Activated naive CD4-positive, alpha-beta T cell (primary cell): ENCODE results near the gene NCBP1.
A peak's percentile ranks its signal among the peaks of the same experiment; 100 is the strongest.

Source experiments
- DNase-seq, 4 experiments: peaks; one replicate each; lab custom pipeline; 2025; lab: John Stamatoyannopoulos, UW

The NCBP1 gene

GRCh38 chr9:97627624-97628023 lies 6.0 kb upstream of the NCBP1 start:
- DNase-seq, result no peak

DNA sequence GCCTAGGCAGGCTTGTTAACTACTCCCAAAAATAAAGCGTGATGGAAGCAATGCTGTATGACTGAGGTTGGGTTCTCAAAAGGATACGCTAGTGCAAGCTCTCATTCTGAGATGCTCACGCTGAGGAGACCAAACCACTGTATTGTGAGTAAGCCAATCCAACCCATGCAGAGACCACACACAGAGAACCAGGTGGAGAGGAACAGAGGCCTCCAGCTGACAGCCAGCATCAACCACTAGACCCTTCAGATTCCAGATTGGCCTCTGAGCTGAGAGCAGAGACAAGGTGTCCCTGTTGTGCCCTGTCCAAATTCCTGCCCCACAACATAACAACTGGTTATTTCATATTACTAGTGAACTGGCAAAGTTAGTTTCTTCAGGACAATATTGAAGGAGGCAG lies 5.0 kb upstream of the NCBP1 start:
- no peak for DNase-seq

GRCh38 chr9:97629156-97629555 lies 4.5 kb upstream of the NCBP1 start:
- DNase-seq, result no peak

DNA sequence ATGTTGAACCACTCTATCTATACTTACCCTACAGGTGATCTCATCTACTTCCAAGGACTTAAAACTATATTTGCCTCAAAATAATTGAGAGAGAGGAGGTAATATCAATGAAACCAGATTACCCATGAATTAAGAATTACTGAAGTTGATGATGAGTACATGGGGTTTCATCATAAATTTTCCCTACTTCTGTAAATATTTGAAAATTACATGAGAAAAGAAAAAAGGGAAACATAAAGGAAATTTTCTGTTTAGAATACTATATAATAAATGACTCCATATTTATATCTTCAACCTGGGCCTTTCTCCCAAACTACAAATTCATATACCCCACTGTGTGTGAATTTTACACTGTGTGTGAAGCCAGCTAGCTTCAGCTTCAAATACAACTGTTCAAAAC lies 3.0 kb upstream of the NCBP1 start:
- DNase-seq, result no peak

GRCh38 chr9:97632248-97632984 lies 1.2 kb upstream of the NCBP1 start:
- DNase-seq, result peak in 1 of 4 experiments; percentile 6

DNA sequence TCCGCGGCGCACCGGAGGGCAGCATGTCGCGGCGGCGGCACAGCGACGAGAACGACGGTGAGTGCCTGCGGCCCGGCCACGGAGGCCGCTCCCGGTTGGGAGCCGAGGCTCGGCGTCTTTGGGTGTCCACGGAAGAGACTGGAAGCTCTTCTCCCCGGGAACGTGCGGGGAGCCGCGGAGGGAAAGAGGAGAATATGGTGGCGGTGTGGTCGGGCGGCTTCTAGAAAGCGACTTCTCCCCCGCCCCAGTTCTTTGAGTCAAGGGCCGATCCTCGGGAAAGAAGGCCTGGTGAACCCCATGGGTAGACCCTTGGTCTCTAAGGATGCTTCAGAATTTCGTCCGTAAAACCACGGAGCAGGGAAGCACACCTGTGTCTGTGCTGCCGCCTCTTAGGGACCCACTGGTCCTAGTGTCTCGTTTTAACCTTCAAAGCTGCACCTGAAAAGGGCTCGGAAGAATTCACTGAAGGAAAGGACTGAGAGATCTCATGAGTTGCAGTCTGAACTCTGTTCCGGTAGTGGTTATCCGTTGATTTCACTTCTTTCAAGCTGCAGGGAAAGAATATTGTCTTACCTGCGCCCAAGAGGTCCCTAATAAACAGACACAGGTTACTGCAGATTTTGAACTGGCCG lies 354 bp downstream of the NCBP1 start:
- DNase-seq, result peak in 1 of 4 experiments; percentile 15

- no peak for DNase-seq
Measured at GRCh38 chr9:97635026-97635425, 1.4 kb downstream of the NCBP1 start.

- DNase-seq, result no peak
Measured at GRCh38 chr9:97636903-97637302, 3.3 kb downstream of the NCBP1 start.

DNA sequence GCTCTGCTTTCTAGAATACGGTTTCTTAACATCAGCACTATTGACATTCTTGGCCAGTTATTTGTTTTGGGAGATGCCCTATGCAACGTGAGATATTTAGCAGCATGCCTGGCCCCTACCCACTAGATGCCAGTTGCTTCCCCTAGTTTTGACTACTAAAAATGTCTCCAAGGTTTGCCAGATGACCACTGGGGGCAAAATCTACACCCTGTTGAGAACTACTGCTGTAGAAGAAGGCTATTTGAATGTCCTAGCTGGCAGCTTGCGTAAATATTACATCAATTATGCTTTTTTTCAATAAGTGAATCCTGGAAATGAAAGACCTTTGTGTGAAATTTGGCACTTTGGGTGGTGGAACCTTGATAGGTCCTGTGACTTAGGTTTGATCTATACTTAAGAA lies 5.0 kb downstream of the NCBP1 start:
- no peak for DNase-seq

DNA sequence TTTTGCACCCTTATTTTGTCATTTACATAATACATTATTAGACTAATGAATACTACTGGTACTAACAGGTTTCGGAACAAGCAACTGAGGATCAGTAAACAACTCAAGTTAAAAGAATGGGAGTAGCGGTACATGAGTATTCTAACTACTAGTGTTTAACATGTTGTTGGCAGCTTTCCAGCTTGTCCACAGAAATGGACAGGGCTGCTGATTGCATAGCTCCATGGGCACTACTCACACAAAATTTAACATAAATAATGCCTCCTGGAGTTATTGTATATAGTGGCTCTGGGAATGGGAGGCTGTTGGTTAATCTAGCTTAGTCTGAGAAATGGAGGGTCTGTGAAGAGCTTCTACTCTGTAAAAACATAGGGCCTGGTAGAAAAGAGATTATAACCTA lies 6.7 kb downstream of the NCBP1 start:
- no peak for DNase-seq

GRCh38 chr9:97645720-97646119 lies 12.1 kb downstream of the NCBP1 start:
- no peak for DNase-seq

- no peak for DNase-seq
Measured at GRCh38 chr9:97647996-97648395, 14.4 kb downstream of the NCBP1 start.

DNA sequence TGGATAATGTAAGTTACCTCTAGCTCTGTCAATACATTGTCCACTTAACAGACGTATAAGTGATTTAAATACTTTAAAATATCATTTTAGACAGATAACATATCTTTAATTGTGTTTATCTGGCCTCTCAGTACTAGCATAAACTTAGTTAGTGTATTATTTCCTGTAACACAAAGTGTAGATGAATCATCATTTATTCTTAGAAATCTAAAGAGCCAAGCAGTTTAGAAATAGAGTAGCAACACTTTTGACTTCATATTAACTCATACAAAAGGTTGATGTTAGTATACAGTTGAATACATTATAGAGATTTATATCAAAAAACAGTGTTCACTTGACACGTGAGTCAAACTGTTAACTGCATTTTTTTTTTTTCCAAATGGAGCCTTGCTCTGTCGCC lies 18.0 kb downstream of the NCBP1 start:
- DNase-seq, result no peak

GRCh38 chr9:97658707-97659106 lies 25.1 kb downstream of the NCBP1 start:
- no peak for DNase-seq

DNA sequence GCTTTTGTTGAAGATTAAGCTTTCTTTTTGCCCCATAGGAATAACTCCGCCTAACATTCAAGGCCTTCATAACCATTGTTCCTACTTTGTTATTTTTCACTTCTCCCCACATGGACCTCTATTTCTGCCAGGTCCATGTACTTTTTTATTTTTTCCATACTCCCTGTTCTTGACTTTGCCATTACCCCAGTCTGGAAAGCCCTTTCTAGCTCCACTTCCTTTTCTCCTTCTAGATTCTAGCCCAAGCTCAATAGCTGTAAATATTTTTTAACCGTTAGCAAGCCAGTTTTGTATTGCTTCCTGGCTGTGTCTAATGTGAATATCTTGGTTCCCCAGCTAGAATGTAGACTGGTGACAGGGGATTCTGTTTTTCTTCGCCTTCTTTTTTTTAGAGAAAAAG lies 26.1 kb downstream of the NCBP1 start:
- no peak for DNase-seq

DNA sequence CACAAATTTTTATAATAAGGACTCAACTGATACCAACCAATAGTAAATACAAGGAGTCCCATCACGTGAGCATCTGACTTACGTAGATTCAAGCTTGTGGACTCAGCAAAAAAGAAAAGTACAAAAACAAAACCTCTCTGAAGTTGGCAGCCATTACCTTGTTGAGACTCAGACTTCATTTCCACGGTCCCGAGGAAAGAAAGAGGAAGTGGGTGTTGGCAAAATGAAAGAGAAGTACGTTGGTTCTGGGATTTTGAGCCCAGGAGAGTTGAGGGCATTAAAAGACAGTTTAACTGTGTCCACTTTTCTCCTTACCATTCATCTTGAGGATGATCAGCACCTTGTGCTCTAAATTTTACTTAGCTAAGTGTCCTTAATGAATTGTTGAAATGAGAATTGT lies 26.7 kb downstream of the NCBP1 start:
- DNase-seq, result no peak

GRCh38 chr9:97660847-97661246 lies 27.2 kb downstream of the NCBP1 start:
- no peak for DNase-seq

DNA sequence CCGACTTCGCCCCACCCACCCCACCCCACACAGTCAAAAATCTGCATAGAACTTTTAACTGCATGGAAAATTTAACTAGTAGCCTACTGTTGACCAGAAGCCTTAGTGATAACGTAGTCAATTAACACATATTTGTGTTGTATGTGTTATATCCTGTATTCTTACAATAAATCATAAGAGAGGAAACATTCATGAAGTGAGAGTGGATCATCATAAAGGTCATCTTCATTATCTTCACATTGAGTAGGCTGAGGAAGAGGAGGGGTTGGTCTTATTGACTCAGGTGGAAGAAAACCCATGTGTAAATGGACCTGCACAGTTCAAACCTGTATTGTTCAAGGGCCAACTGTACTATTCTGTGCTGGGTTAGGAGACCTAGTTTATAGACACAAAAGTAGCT lies 32.1 kb downstream of the NCBP1 start:
- no peak for DNase-seq

DNA sequence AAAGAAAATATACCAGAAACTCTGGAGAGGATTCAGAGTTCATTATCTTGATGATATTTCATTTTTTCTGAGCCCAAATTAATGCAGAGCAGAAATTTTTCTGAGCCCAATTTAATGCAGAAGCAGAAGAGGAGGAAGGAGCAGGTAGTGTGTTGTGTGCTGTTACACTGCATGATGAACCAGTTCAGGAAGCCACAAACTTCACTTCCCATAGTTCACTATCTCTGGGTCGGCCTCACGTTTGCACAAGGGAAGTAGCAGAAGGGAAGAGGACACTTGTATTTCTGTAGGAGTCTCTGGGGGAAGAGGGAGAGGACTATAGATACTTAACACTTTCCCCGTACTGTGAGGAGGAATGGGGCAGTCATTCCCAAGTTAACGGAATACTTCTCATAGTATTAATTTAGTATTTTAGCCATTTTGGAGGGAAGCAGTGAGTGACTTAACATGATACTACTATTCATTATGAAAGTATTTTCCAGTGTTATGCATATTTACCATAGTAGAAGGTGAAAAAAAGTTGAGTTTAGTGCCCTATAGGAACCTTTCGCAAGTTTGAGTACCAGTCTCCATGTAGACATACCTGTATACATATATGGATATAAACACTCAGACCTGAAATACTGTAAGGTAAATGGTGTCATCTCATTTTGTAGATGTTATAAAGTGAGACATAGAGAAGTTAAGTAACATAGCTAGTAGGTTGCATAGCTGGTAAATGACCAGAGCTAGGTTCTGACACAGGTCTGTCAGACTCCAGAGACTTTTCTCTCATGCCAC lies 33.5 kb downstream of the NCBP1 start:
- DNase-seq, result no peak

- DNase-seq, result no peak
Measured at GRCh38 chr9:97668485-97668884, 34.9 kb downstream of the NCBP1 start.

- no peak for DNase-seq
Measured at GRCh38 chr9:97670586-97670985, 37.0 kb downstream of the NCBP1 start.

DNA sequence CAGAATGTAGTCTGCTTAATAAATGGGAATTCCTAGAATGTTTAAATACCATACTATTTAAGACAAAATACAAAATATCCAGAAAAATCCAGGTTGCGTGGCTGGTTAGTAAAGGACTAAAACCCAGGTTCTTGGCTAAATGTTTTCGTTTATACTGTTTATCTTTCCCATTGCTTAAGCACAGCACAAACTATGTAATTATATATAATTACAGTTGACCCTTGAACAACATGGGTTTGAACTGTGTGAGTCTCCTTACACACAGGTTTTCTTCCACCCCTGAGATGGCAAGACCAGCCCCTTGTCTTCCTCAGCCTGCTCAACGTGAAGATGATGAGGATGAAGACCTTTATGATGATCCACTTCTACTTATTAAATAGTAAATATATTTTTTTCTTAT lies 38.8 kb downstream of the NCBP1 start:
- no peak for DNase-seq

GRCh38 chr9:97673922-97674321 lies 40.3 kb downstream of the NCBP1 start:
- DNase-seq, result no peak
